ENCODE results near the gene ZNF221. TPM values are rescaled to one million over a fixed set of nuclear protein-coding genes. Genes with fewer than 3 reads are reported as not detected.

The ZNF221 gene
- total and polyA plus RNA-seq, 2 donors (not counting 1 experiment from before 2014, with no cell fraction given) = 0.63 to 7.0 TPM

DNA sequence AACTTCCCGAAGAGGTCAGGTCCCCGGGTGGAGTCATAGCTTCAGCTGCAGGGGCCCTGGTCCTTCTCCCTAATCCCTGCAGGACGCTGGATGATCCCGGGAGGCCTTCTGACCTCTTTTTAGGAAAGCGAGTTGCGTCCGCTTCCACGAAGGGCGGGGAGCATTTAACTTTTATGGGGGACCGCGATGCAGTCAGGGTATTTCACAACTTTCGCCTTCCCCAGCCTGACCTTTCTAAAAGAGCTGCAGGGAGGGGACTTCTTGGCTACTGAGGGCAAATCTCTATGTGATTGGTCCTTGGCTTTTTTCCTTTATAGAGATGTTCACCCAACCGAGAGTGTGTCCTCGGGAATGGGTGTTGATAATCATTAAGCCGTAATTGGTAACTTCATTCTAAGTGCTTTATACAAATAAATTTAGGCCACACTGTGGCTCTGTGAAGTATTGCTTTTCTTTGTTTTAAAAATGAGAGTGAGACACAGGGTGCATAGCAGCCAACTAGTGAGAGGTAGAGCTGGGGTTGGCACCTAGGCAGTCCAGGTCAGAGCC lies 52.5 kb downstream of the ZNF221 start:
- peak overlapping the region; percentile 100 for H2AFZ ChIP-seq (ENCODE audit: insufficient read depth, low read depth, low read length, poor library complexity, severe bottlenecking)
- Mint-ChIP-seq H3K4me3 (peak overlapping the region; percentile 99), H3K27ac (peak overlapping the region; percentile 95), H3K9me3 (ENCODE audit: insufficient read depth) (peaks cover 20% of the 10 kb centered on the region), H3K4me1 (peaks cover 19% of the 10 kb centered on the region), H3K27me3 (no peaks in the 10 kb centered on the region)
- peak overlapping the region; percentile 67 to 78 for H3K27ac ChIP-seq (ENCODE audit: low read length in 2 of 2)
- intact Hi-C loops (cut with micrococcal nuclease) = loop anchor here (5.0 kb wide), 1 partner anchor 399 kb away; the partner anchor contains the start of gene ZNF285
- CTCF ChIA-PET = interaction anchor here (0.5 to 1.4 kb wide), 3 partner anchors 92 to 363 kb away, joined by 3 to 5 read pairs (median 4); no protein-coding TSS in a partner anchor
- ATAC-seq (ENCODE audit: low read depth) = no peak
- H3K4me3 ChIP-seq (ENCODE audit: control extremely low read depth in 1 of 5, extremely low read depth in 1 of 5, insufficient read depth in 1 of 5, low read depth in 2 of 5, low read length in 4 of 5) = peak overlapping the region; percentile 75 to 96 (median 89)
- peaks cover 13 to 14% of the 10 kb centered on the region in 2 donors for H3K4me1 ChIP-seq (ENCODE audit: control insufficient read depth in 2 of 2, insufficient read depth in 2 of 2, low read length in 2 of 2)
- H3K9me3 ChIP-seq (ENCODE audit: control extremely low read depth in 1 of 3, control insufficient read depth in 2 of 3, insufficient read depth in 1 of 3, low read length in 2 of 3) = peaks cover 4 to 22% (median 15%) of the 10 kb centered on the region in 3 donors
- POLR2A ChIA-PET = interaction anchor here (0.5 to 1.0 kb wide), 2 partner anchors 22 to 758 kb away, joined by 3 to 5 read pairs; no protein-coding TSS in a partner anchor
- H3K4me2 ChIP-seq (replicated peaks; ENCODE audit: low read depth, low read length, poor library complexity, severe bottlenecking) = peak overlapping the region; percentile 92
- H4K20me1 ChIP-seq (ENCODE audit: control insufficient read depth, insufficient read depth, low read length, poor library complexity, severe bottlenecking) = no peaks in the 10 kb centered on the region
- DNase-seq = no peak
- 0% methylated on average over 7 of the region's 15 CpGs for WGBS (ENCODE audit: insufficient coverage)
- H3K27me3 ChIP-seq (replicated peaks in 1 of 4; ENCODE audit: control extremely low read depth in 1 of 4, control insufficient read depth in 3 of 4, insufficient read depth in 4 of 4, low read length in 3 of 4) = no peaks in the 10 kb centered on the region
- H3K36me3 ChIP-seq (replicated peaks in 1 of 2; ENCODE audit: control extremely low read depth in 1 of 2, control insufficient read depth in 1 of 2, extremely low read depth in 1 of 2, insufficient read depth in 2 of 2, low read length in 1 of 2) = peaks cover 5 to 21% of the 10 kb centered on the region in 2 experiments
- peak overlapping the region; percentile 93 for H3K9ac ChIP-seq (ENCODE audit: low read length)
- H3K79me2 ChIP-seq (ENCODE audit: control insufficient read depth, insufficient read depth, low read length) = peaks cover 23% of the 10 kb centered on the region
- TF ChIP-seq, protein P1, sequence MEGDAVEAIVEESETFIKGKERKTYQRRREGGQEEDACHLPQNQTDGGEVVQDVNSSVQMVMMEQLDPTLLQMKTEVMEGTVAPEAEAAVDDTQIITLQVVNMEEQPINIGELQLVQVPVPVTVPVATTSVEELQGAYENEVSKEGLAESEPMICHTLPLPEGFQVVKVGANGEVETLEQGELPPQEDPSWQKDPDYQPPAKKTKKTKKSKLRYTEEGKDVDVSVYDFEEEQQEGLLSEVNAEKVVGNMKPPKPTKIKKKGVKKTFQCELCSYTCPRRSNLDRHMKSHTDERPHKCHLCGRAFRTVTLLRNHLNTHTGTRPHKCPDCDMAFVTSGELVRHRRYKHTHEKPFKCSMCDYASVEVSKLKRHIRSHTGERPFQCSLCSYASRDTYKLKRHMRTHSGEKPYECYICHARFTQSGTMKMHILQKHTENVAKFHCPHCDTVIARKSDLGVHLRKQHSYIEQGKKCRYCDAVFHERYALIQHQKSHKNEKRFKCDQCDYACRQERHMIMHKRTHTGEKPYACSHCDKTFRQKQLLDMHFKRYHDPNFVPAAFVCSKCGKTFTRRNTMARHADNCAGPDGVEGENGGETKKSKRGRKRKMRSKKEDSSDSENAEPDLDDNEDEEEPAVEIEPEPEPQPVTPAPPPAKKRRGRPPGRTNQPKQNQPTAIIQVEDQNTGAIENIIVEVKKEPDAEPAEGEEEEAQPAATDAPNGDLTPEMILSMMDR (IDR thresholded peaks at IDR 0.05) = peak; percentile 24
- no peak for TF ChIP-seq EZH2 (IDR thresholded peaks at IDR 0.05; ENCODE audit: borderline replicate concordance, insufficient read depth, low read depth, low read length, poor library complexity, severe bottlenecking)

DNA sequence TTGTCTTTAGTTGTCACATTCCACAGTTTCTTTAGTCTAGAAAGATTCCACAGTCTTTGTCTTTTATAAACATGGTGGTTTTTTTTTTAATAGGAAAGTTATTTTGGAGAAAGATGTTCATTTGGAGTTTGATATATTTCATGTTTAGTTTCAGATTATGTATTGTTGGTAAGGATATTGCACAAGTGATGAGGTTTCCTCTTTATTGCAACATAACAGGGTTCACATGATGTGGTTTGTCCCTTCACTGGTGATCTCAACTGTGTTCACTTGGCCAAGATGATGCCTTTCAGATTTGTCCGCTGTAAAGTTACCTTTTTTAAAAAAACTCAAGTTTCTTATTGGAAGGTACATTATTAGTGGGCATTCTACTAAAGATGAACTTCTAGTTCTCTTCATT lies 54.9 kb downstream of the ZNF221 start:
- Histone ChIP-seq H3K4me1 (ENCODE audit: control insufficient read depth in 2 of 2, insufficient read depth in 2 of 2, low read length in 2 of 2) (peaks cover 13 to 14% of the 10 kb centered on the region in 2 donors), H3K4me3 (ENCODE audit: control extremely low read depth in 1 of 5, extremely low read depth in 1 of 5, insufficient read depth in 1 of 5, low read depth in 2 of 5, low read length in 4 of 5) (no peak overlapping the region), H4K20me1 (ENCODE audit: control insufficient read depth, insufficient read depth, low read length, poor library complexity, severe bottlenecking) (no peaks in the 10 kb centered on the region), H3K27me3 (replicated peaks in 1 of 4; ENCODE audit: control extremely low read depth in 1 of 4, control insufficient read depth in 3 of 4, insufficient read depth in 4 of 4, low read length in 3 of 4) (no peaks in the 10 kb centered on the region), H3K4me2 (replicated peaks; ENCODE audit: low read depth, low read length, poor library complexity, severe bottlenecking) (no peak overlapping the region), H3K79me2 (ENCODE audit: control insufficient read depth, insufficient read depth, low read length) (peaks cover 23% of the 10 kb centered on the region), H3K36me3 (replicated peaks in 1 of 2; ENCODE audit: control extremely low read depth in 1 of 2, control insufficient read depth in 1 of 2, extremely low read depth in 1 of 2, insufficient read depth in 2 of 2, low read length in 1 of 2) (peaks cover 20 to 45% of the 10 kb centered on the region in 2 experiments), H3K9me3 (ENCODE audit: control extremely low read depth in 1 of 3, control insufficient read depth in 2 of 3, insufficient read depth in 1 of 3, low read length in 2 of 3) (peaks cover 15 to 39% (median 39%) of the 10 kb centered on the region in 3 donors), H3K9ac (ENCODE audit: low read length) (no peak overlapping the region), H3K27ac (ENCODE audit: low read length in 2 of 2) (no peak overlapping the region), H2AFZ (ENCODE audit: insufficient read depth, low read depth, low read length, poor library complexity, severe bottlenecking) (no peak overlapping the region)
- Mint-ChIP-seq H3K4me3 (no peak overlapping the region), H3K9me3 (ENCODE audit: insufficient read depth) (peaks cover 29% of the 10 kb centered on the region), H3K4me1 (peaks cover 19% of the 10 kb centered on the region), H3K27me3 (no peaks in the 10 kb centered on the region), H3K27ac (no peak overlapping the region)
- ATAC-seq (ENCODE audit: low read depth) (no peak), DNase-seq (no peak)
- ChIA-PET CTCF (no interaction called here), POLR2A (no interaction called here)
- no CpG with 5 or more reads among the region's 1 CpG for WGBS (ENCODE audit: insufficient coverage)
- TF ChIP-seq, protein P1 (IDR thresholded peaks at IDR 0.05) = no peak
- no peak for TF ChIP-seq EZH2 (IDR thresholded peaks at IDR 0.05; ENCODE audit: borderline replicate concordance, insufficient read depth, low read depth, low read length, poor library complexity, severe bottlenecking)
- intact Hi-C loops (cut with micrococcal nuclease) = no loop called here
